EL (cell line): ENCODE data around the gene COMP.

ENCODE experiments used
- DNase-seq: peaks from one replicate; pipeline ENCODE4 v3.0.0-alpha.2; 2016

Gene COMP

GRCh38 chr19:18782559-18783225 lies 8.4 kb downstream of the COMP start:
- DNase-seq = no peak

GRCh38 chr19:18781885-18782527 lies 9.1 kb downstream of the COMP start:
- DNase-seq = no peak

GRCh38 chr19:18781047-18781600 lies 10.0 kb downstream of the COMP start:
- no peak for DNase-seq

- no peak for DNase-seq
These were observed 10.5 kb downstream of the COMP start for GRCh38 chr19:18780631-18781030.

GRCh38 chr19:18780081-18780480 lies 11.0 kb downstream of the COMP start:
- DNase-seq = no peak

- DNase-seq = no peak
These were observed 12.1 kb downstream of the COMP start for GRCh38 chr19:18778826-18779495.

- no peak for DNase-seq
These were observed 13.1 kb downstream of the COMP start for GRCh38 chr19:18778076-18778389.

GRCh38 chr19:18777301-18778075 lies 13.6 kb downstream of the COMP start:
- no peak for DNase-seq

GRCh38 chr19:18776736-18777135 lies 14.4 kb downstream of the COMP start:
- DNase-seq = peak; percentile 69

GRCh38 chr19:18776288-18776594 lies 14.9 kb downstream of the COMP start:
- DNase-seq = peak; percentile 82

- DNase-seq = peak; percentile 88
These were observed 15.4 kb downstream of the COMP start for GRCh38 chr19:18775586-18776287.

- DNase-seq = no peak
These were observed 16.2 kb downstream of the COMP start for GRCh38 chr19:18774782-18775444.

- no peak for DNase-seq
These were observed 17.0 kb downstream of the COMP start for GRCh38 chr19:18774107-18774506.

GRCh38 chr19:18773682-18774081 lies 17.4 kb downstream of the COMP start:
- no peak for DNase-seq

GRCh38 chr19:18772620-18773587 lies 18.2 kb downstream of the COMP start:
- DNase-seq = no peak

GRCh38 chr19:18771328-18772242 lies 19.5 kb downstream of the COMP start:
- no peak for DNase-seq

GRCh38 chr19:18770663-18771327 lies 20.3 kb downstream of the COMP start:
- no peak for DNase-seq

GRCh38 chr19:18769989-18770528 lies 21.0 kb downstream of the COMP start:
- no peak for DNase-seq
